Gastroesophageal sphincter (tissue), 4 donors: ENCODE measurements around the gene CDK5R1. TPM values are rescaled to one million over a fixed set of nuclear protein-coding genes. Genes with fewer than 3 reads are reported as not detected.

Source experiments
- ATAC-seq: fragments of 150-250 bp; one replicate; pipeline ENCODE4 v1.9.1; 2016; ENCODE audit warnings: mild to moderate bottlenecking, moderate library complexity
- H3K27ac ChIP-seq, 4 donors: fragments of 200-600 bp; sonication (generic) in 3 of 4; 1 replicate in 3 of 4; 2 replicates in 1 of 4; pipeline ENCODE4 v1.5.1; 2016 to 2019
- H3K27me3 ChIP-seq: fragments of 200-600 bp; sonication (generic); one replicate; pipeline ENCODE4 v1.5.1; 2019
- H3K36me3 ChIP-seq, 2 donors: fragments of 200-600 bp; sonication (generic); one replicate each; pipeline ENCODE4 v1.5.1; 2019; ENCODE audit warnings: control low read depth in 1 of 2
- H3K4me1 ChIP-seq, 3 donors: fragments of 200-600 bp; sonication (generic); 1 replicate in 2 of 3; 2 replicates in 1 of 3; pipeline ENCODE4 v1.5.1; 2016 to 2019; ENCODE audit warnings: control low read depth in 2 of 3
- H3K4me3 ChIP-seq, 2 donors: fragments of 200-600 bp; sonication (generic); one replicate each; pipeline ENCODE4 v1.5.1; 2019; ENCODE audit warnings: mild to moderate bottlenecking in 1 of 2, moderate library complexity in 1 of 2
- H3K9me3 ChIP-seq, 3 donors: fragments of 200-600 bp; sonication (generic); one replicate each; pipeline ENCODE4 v1.5.1; 2017 to 2019; ENCODE audit warnings: control low read depth in 2 of 3
- CTCF ChIP-seq, 4 experiments: fragments of 200-600 bp in 2 of 4; fragments of 450-650 bp in 2 of 4; sonication (generic) in 1 of 4; IDR thresholded peaks; one replicate each; pipeline ENCODE4 v1.5.1; 2017 to 2019; ENCODE audit warnings: antibody characterized with exemption in 4 of 4, mild to moderate bottlenecking in 2 of 4, moderate library complexity in 2 of 4
- EP300 ChIP-seq: sonication (generic); formaldehyde crosslinking; IDR thresholded peaks from one replicate; pipeline ENCODE4 v1.6.1; 2017; ENCODE audit warnings: antibody characterized with exemption, mild to moderate bottlenecking
- POLR2A ChIP-seq, 2 donors: fragments of 450-650 bp; IDR thresholded peaks; one replicate each; pipeline ENCODE4 v1.6.1; 2017; ENCODE audit warnings: antibody characterized with exemption in 2 of 2, mild to moderate bottlenecking in 2 of 2, moderate library complexity in 1 of 2
- POLR2AphosphoS5 ChIP-seq: sonication (generic); formaldehyde crosslinking; IDR thresholded peaks from one replicate; pipeline ENCODE4 v1.6.1; 2017; ENCODE audit warnings: antibody characterized with exemption
- WGBS, 2 donors: methylation state at CpG; one replicate each; pipeline ENCODE4 v1.1.5; 2018; ENCODE audit warnings: low coverage in 1 of 2; 5-methylcytosine and 5-hydroxymethylcytosine counted together
- total RNA-seq, 4 donors: library from RNA; depleted of rRNA; stranded (reverse); fragments of >200 nt; gene quantifications; one replicate each; pipeline ENCODE4 v1.1.0, GENCODE V29; 2016

CDK5R1 gene
- total RNA-seq, 4 donors from 2014 or later = 0.54 to 1.5 (median 1.0) TPM; not detected in 1

DNA sequence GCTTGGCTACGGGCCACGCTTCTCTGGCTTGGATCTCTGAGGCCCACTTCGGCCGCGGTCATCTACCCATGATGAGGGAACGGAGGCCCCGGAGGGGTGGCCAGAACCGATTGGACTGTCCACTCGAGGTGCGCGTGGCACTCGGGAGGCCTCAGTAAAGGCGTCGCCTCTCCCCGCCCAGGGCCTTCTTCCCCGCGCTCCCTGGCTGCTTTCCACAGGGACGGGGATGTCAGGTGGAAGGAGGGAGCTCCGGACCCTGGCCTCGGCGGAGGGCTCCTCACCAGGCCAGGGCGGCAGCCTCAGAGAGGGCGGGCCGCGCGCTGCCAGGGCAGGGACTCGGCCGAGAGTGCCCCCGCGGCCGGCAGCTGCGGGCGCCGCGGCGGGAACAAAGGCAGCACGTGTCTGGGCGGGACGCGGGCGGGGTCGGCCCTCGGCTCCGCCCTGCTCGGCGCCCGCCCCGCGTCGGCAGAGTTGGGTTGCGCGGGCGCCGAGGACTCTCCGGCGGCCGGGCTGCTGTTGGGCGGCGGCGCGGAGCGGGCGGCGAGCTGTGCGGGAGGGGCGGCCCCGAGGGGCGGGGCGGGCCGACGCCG lies 587 bp upstream of the CDK5R1 start:
- TF ChIP-seq CTCF (IDR thresholded peaks at IDR 0.05) (peak in 2 of 4 experiments; percentile 7 to 8), POLR2AphosphoS5 (no peak), POLR2A (IDR thresholded peaks at IDR 0.05) (peak in 1 of 2 donors; percentile 35), EP300 (no peak)
- Histone ChIP-seq H3K27ac (peak overlapping the region; percentile 36 to 87 (median 82)), H3K4me1 (peaks cover 0 to 47% (median 14%) of the 10 kb centered on the region in 3 donors), H3K4me3 (peak overlapping the region; percentile 36 to 66), H3K9me3 (no peaks in the 10 kb centered on the region), H3K36me3 (peaks cover 0 to 17% of the 10 kb centered on the region in 2 donors), H3K27me3 (no peaks in the 10 kb centered on the region)
- WGBS, 2 donors = no CpG with 5 or more reads among the region's 72 CpGs
- peak; percentile 91 for ATAC-seq

DNA sequence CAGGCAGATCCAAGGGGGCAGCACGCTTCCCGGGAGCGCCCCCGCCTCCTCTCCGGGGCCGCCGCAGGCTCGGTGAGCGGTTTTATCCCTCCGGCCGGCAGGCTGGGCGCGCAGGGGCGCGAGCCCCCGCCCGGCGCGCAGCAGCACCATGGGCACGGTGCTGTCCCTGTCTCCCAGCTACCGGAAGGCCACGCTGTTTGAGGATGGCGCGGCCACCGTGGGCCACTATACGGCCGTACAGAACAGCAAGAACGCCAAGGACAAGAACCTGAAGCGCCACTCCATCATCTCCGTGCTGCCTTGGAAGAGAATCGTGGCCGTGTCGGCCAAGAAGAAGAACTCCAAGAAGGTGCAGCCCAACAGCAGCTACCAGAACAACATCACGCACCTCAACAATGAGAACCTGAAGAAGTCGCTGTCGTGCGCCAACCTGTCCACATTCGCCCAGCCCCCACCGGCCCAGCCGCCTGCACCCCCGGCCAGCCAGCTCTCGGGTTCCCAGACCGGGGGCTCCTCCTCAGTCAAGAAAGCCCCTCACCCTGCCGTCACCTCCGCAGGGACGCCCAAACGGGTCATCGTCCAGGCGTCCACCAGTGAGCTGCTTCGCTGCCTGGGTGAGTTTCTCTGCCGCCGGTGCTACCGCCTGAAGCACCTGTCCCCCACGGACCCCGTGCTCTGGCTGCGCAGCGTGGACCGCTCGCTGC lies 832 bp downstream of the CDK5R1 start:
- H3K27ac ChIP-seq = peak overlapping the region in 3 of 4 donors; percentile 48 to 87 (median 84)
- ATAC-seq = no peak
- 27% methylated on average over 15 of the region's 59 CpGs; no CpG with 5 or more reads in 1 of the 2 donors for WGBS, 2 donors
- H3K36me3 ChIP-seq = peaks cover 0 to 3% of the 10 kb centered on the region in 2 donors
- peaks cover 0 to 45% (median 14%) of the 10 kb centered on the region in 3 donors for H3K4me1 ChIP-seq
- TF ChIP-seq EP300 (no peak), POLR2AphosphoS5 (no peak)
- no peaks in the 10 kb centered on the region for H3K27me3 ChIP-seq
- no peaks in the 10 kb centered on the region for H3K9me3 ChIP-seq
- H3K4me3 ChIP-seq = peak overlapping the region; percentile 8 to 66

GRCh38 chr17:32488177-32488542 lies 1.4 kb downstream of the CDK5R1 start:
- H3K9me3 ChIP-seq = no peaks in the 10 kb centered on the region
- peaks cover 0 to 39% (median 14%) of the 10 kb centered on the region in 3 donors for H3K4me1 ChIP-seq
- no peaks in the 10 kb centered on the region for H3K36me3 ChIP-seq
- no peak overlapping the region for H3K27ac ChIP-seq
- H3K27me3 ChIP-seq = no peaks in the 10 kb centered on the region
- WGBS, 2 donors = 79% methylated on average over 8 of the region's 16 CpGs; no CpG with 5 or more reads in 1 of the 2 donors
- H3K4me3 ChIP-seq = no peak overlapping the region
- TF ChIP-seq CTCF (IDR thresholded peaks at IDR 0.05) (no peak), POLR2A (IDR thresholded peaks at IDR 0.05) (no peak), POLR2AphosphoS5 (no peak), EP300 (no peak)
- ATAC-seq = no peak

GRCh38 chr17:32488604-32489180 lies 1.9 kb downstream of the CDK5R1 start:
- Histone ChIP-seq H3K27me3 (no peaks in the 10 kb centered on the region), H3K27ac (no peak overlapping the region), H3K4me1 (peaks cover 0 to 34% (median 14%) of the 10 kb centered on the region in 3 donors), H3K9me3 (no peaks in the 10 kb centered on the region), H3K4me3 (no peak overlapping the region), H3K36me3 (peaks cover 0 to 5% of the 10 kb centered on the region in 2 donors)
- ATAC-seq = no peak
- 98% methylated on average over 8 of the region's 13 CpGs; no CpG with 5 or more reads in 1 of the 2 donors for WGBS, 2 donors
- TF ChIP-seq CTCF (IDR thresholded peaks at IDR 0.05) (no peak), EP300 (no peak), POLR2AphosphoS5 (no peak), POLR2A (IDR thresholded peaks at IDR 0.05) (no peak)

- Histone ChIP-seq H3K36me3 (peaks cover 0 to 5% of the 10 kb centered on the region in 2 donors), H3K27ac (no peak overlapping the region), H3K4me1 (peaks cover 0 to 26% (median 10%) of the 10 kb centered on the region in 3 donors), H3K4me3 (no peak overlapping the region), H3K9me3 (no peaks in the 10 kb centered on the region), H3K27me3 (no peaks in the 10 kb centered on the region)
- no peak for ATAC-seq
- 81 to 87% methylated on average over 3 to 8 of the region's 10 CpGs for WGBS, 2 donors
- TF ChIP-seq POLR2A (IDR thresholded peaks at IDR 0.05) = no peak
- no peak for TF ChIP-seq CTCF (IDR thresholded peaks at IDR 0.05)
- no peak for TF ChIP-seq EP300
- no peak for TF ChIP-seq POLR2AphosphoS5
Observed at GRCh38 chr17:32489320-32490100, 2.7 kb downstream of the CDK5R1 start.
